Measurements from ENCODE around the gene ACTL10. TPM values are rescaled to one million over a fixed set of nuclear protein-coding genes. Genes with fewer than 3 reads are reported as not detected.

ACTL10 gene
- total RNA-seq, 6 experiments from 2014 or later, result 0.20 to 1.1 (median 0.56) TPM; not detected in 1

GRCh38 chr20:33626190-33626589 is 40.6 kb upstream of the ACTL10 start:
- WGBS (ENCODE audit: insufficient coverage, low coverage, low lambda C conversion rate, missing lambda C conversion rate), result 98% methylated on average over 4 of the region's 4 CpGs
- ATAC-seq, result no peak
- Histone ChIP-seq H3K27ac (no peak overlapping the region), H3K4me1 (no peaks in the 10 kb centered on the region), H3K36me3 (peaks cover 0 to 38% (median 4%) of the 10 kb centered on the region in 4 donors), H3K4me3 (no peak overlapping the region), H3K27me3 (no peaks in the 10 kb centered on the region), H3K9me3 (no peaks in the 10 kb centered on the region)
- TF ChIP-seq POLR2A (IDR thresholded peaks at IDR 0.05) (no peak), CTCF (IDR thresholded peaks at IDR 0.05) (no peak)
- no peak for DNase-seq
- intact Hi-C loops (cut with DNase I), result no loop called here

- H3K27me3 ChIP-seq, result no peaks in the 10 kb centered on the region
- TF ChIP-seq POLR2A (IDR thresholded peaks at IDR 0.05), result no peak
- TF ChIP-seq CTCF (IDR thresholded peaks at IDR 0.05), result no peak
- WGBS (ENCODE audit: insufficient coverage, low coverage, low lambda C conversion rate, missing lambda C conversion rate), result 98% methylated on average over 4 of the region's 4 CpGs
- no peak overlapping the region for H3K27ac ChIP-seq
- H3K36me3 ChIP-seq, result peaks cover 0 to 37% (median 4%) of the 10 kb centered on the region in 4 donors
- DNase-seq (no peak), ATAC-seq (no peak)
- no peak overlapping the region for H3K4me3 ChIP-seq
- no peaks in the 10 kb centered on the region for H3K9me3 ChIP-seq
- no peaks in the 10 kb centered on the region for H3K4me1 ChIP-seq
- intact Hi-C loops (cut with DNase I), result no loop called here
These were observed 39.0 kb upstream of the ACTL10 start for GRCh38 chr20:33627577-33628216.

- Histone ChIP-seq H3K27ac (no peak overlapping the region), H3K9me3 (no peaks in the 10 kb centered on the region), H3K4me1 (no peaks in the 10 kb centered on the region), H3K4me3 (no peak overlapping the region), H3K36me3 (peaks cover 0 to 27% (median 4%) of the 10 kb centered on the region in 4 donors), H3K27me3 (no peaks in the 10 kb centered on the region)
- intact Hi-C loops (cut with DNase I), result no loop called here
- DNase-seq (no peak), ATAC-seq (no peak)
- TF ChIP-seq CTCF (IDR thresholded peaks at IDR 0.05) (no peak), POLR2A (IDR thresholded peaks at IDR 0.05) (no peak)
- 94% methylated on average over 10 of the region's 10 CpGs for WGBS (ENCODE audit: insufficient coverage, low coverage, low lambda C conversion rate, missing lambda C conversion rate)
These were observed 37.2 kb upstream of the ACTL10 start for GRCh38 chr20:33629533-33629932.

GRCh38 chr20:33629979-33630378 is 36.8 kb upstream of the ACTL10 start:
- Histone ChIP-seq H3K4me1 (no peaks in the 10 kb centered on the region), H3K27ac (no peak overlapping the region), H3K4me3 (no peak overlapping the region), H3K27me3 (no peaks in the 10 kb centered on the region), H3K36me3 (peaks cover 0 to 23% (median 4%) of the 10 kb centered on the region in 4 donors), H3K9me3 (no peaks in the 10 kb centered on the region)
- no peak for TF ChIP-seq POLR2A (IDR thresholded peaks at IDR 0.05)
- TF ChIP-seq CTCF (IDR thresholded peaks at IDR 0.05), result no peak
- intact Hi-C loops (cut with DNase I), result no loop called here
- ATAC-seq (no peak), DNase-seq (no peak)
- WGBS (ENCODE audit: insufficient coverage, low coverage, low lambda C conversion rate, missing lambda C conversion rate), result 87% methylated on average over 3 of the region's 5 CpGs
